Fibroblast of lung (primary cell): ENCODE measurements around the gene WDR48. TPM values are rescaled to one million over a fixed set of nuclear protein-coding genes. Genes with fewer than 3 reads are reported as not detected.

Source experiments
- DNase-seq, 2 donors: peaks; one replicate each; pipeline versions ENCODE4 v3.0.0 to v3.0.0-alpha.2; 2010; ENCODE audit warnings: low read depth in 2 of 2
- H2AFZ ChIP-seq: 2 replicates; pipeline ENCODE4 v1.5.1; 2012; ENCODE audit warnings: low read length, control low read depth, inconsistent platforms
- H3K27ac ChIP-seq: 2 replicates; pipeline ENCODE4 v1.5.1; 2011; ENCODE audit warnings: low read length, control low read depth; ENCODE audit not compliant: insufficient read depth
- H3K27me3 ChIP-seq: 2 replicates; pipeline ENCODE4 v1.5.1; 2011; ENCODE audit warnings: mild to moderate bottlenecking, low read length; ENCODE audit not compliant: control insufficient read depth, insufficient read depth
- H3K36me3 ChIP-seq: 2 replicates; pipeline ENCODE4 v1.5.1; 2011; ENCODE audit warnings: low read length; ENCODE audit not compliant: control insufficient read depth, insufficient read depth
- H3K4me1 ChIP-seq: 2 replicates; pipeline ENCODE4 v1.5.1; 2011; ENCODE audit warnings: low read length; ENCODE audit not compliant: control insufficient read depth, insufficient read depth; ENCODE audit errors: extremely low read depth
- H3K4me2 ChIP-seq: 2 replicates; pipeline ENCODE4 v1.5.1; 2011; ENCODE audit warnings: low read length, control low read depth; ENCODE audit not compliant: insufficient read depth; ENCODE audit errors: extremely low read depth
- H3K4me3 ChIP-seq, 4 experiments: fragments of 200-600 bp in 1 of 4; sonication (generic) in 1 of 4; replicated peaks in 1 of 4; 2 replicates each; pipeline ENCODE4 v1.5.1; 2011 to 2016; ENCODE audit warnings: low read length in 4 of 4, low read depth in 3 of 4, mild to moderate bottlenecking in 3 of 4, control low read depth in 2 of 4, inconsistent platforms in 1 of 4, mixed read lengths in 1 of 4; ENCODE audit not compliant: insufficient read depth in 1 of 4; ENCODE audit errors: control extremely low read depth in 1 of 4
- H3K79me2 ChIP-seq: 2 replicates; pipeline ENCODE4 v1.5.1; 2012; ENCODE audit warnings: mild to moderate bottlenecking, low read length, inconsistent platforms; ENCODE audit not compliant: control insufficient read depth, insufficient read depth
- H3K9ac ChIP-seq: 2 replicates; pipeline ENCODE4 v1.5.1; 2011; ENCODE audit warnings: mild to moderate bottlenecking, low read length, control low read depth; ENCODE audit not compliant: insufficient read depth
- H3K9me3 ChIP-seq: 2 replicates; pipeline ENCODE4 v1.5.1; 2012; ENCODE audit warnings: low read depth, low read length; ENCODE audit not compliant: control insufficient read depth, insufficient read depth
- H4K20me1 ChIP-seq: 2 replicates; pipeline ENCODE4 v1.5.1; 2011; ENCODE audit warnings: low read length; ENCODE audit not compliant: control insufficient read depth, insufficient read depth; ENCODE audit errors: extremely low read depth
- EZH2 ChIP-seq: IDR thresholded peaks from 2 replicates; pipeline ENCODE4 v1.5.1; 2012; ENCODE audit warnings: low read length, control low read depth, mild to moderate bottlenecking; ENCODE audit errors: missing control alignments
- polyA plus RNA-seq, 2 donors: library from polyadenylated mRNA; depleted of rRNA in 1 of 2; stranded (reverse) in 1 of 2; unstranded in 1 of 2; fragments of >200 nt; gene quantifications; 2 replicates each; pipeline ENCODE4 v1.2.1, GENCODE V29; 2011 to 2012; ENCODE audit warnings: missing spikeins in 1 of 2
- total RNA-seq: library from RNA; depleted of rRNA; stranded (reverse); fragments of >200 nt; gene quantifications from 2 replicates; pipeline ENCODE4 v1.2.1, GENCODE V29; 2014
- TF ChIP-seq, protein P1 (sequence below), 2 donors: IDR thresholded peaks in 1 of 2; conservative IDR thresholded peaks in 1 of 2; 1 replicate in 1 of 2; 2 replicates in 1 of 2; pipeline ENCODE4 v1.5.1; 2011 to 2012; ENCODE audit warnings: low read length in 2 of 2, control low read depth in 1 of 2, inconsistent platforms in 1 of 2, low read depth in 1 of 2, mild to moderate bottlenecking in 1 of 2

Gene WDR48
- total and polyA plus RNA-seq, 2 donors (not counting 1 experiment from before 2014, with no cell fraction given): 35.1 to 44.9 TPM

- Histone ChIP-seq H3K79me2 (no peaks in the 10 kb centered on the region), H3K36me3 (no peaks in the 10 kb centered on the region), H3K27me3 (no peaks in the 10 kb centered on the region), H3K27ac (no peak overlapping the region), H2AFZ (no peak overlapping the region), H3K4me1 (no peaks in the 10 kb centered on the region), H3K9ac (no peak overlapping the region), H3K4me2 (no peak overlapping the region), H3K9me3 (no peaks in the 10 kb centered on the region), H4K20me1 (no peaks in the 10 kb centered on the region), H3K4me3 (no peak overlapping the region)
- no peak for DNase-seq
- no peak for TF ChIP-seq EZH2
- TF ChIP-seq, protein P1, sequence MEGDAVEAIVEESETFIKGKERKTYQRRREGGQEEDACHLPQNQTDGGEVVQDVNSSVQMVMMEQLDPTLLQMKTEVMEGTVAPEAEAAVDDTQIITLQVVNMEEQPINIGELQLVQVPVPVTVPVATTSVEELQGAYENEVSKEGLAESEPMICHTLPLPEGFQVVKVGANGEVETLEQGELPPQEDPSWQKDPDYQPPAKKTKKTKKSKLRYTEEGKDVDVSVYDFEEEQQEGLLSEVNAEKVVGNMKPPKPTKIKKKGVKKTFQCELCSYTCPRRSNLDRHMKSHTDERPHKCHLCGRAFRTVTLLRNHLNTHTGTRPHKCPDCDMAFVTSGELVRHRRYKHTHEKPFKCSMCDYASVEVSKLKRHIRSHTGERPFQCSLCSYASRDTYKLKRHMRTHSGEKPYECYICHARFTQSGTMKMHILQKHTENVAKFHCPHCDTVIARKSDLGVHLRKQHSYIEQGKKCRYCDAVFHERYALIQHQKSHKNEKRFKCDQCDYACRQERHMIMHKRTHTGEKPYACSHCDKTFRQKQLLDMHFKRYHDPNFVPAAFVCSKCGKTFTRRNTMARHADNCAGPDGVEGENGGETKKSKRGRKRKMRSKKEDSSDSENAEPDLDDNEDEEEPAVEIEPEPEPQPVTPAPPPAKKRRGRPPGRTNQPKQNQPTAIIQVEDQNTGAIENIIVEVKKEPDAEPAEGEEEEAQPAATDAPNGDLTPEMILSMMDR (conservative IDR thresholded peaks at IDR 0.05 in 1 of 2, IDR thresholded peaks at IDR 0.05 in 1 of 2; ENCODE audit: low read depth in 1 of 2, low read length in 2 of 2): no peak
Observed at GRCh38 chr3:39134305-39134704, 82.5 kb downstream of the WDR48 start.

GRCh38 chr3:39135170-39135805, 83.5 kb downstream of the WDR48 start:
- Histone ChIP-seq H2AFZ (no peak overlapping the region), H4K20me1 (no peaks in the 10 kb centered on the region), H3K27me3 (no peaks in the 10 kb centered on the region), H3K4me1 (no peaks in the 10 kb centered on the region), H3K9me3 (no peaks in the 10 kb centered on the region), H3K4me2 (no peak overlapping the region), H3K79me2 (no peaks in the 10 kb centered on the region), H3K36me3 (no peaks in the 10 kb centered on the region), H3K9ac (no peak overlapping the region), H3K4me3 (no peak overlapping the region), H3K27ac (no peak overlapping the region)
- DNase-seq: no peak
- TF ChIP-seq, protein P1 (conservative IDR thresholded peaks at IDR 0.05 in 1 of 2, IDR thresholded peaks at IDR 0.05 in 1 of 2; ENCODE audit: low read depth in 1 of 2, low read length in 2 of 2): no peak
- no peak for TF ChIP-seq EZH2

DNA sequence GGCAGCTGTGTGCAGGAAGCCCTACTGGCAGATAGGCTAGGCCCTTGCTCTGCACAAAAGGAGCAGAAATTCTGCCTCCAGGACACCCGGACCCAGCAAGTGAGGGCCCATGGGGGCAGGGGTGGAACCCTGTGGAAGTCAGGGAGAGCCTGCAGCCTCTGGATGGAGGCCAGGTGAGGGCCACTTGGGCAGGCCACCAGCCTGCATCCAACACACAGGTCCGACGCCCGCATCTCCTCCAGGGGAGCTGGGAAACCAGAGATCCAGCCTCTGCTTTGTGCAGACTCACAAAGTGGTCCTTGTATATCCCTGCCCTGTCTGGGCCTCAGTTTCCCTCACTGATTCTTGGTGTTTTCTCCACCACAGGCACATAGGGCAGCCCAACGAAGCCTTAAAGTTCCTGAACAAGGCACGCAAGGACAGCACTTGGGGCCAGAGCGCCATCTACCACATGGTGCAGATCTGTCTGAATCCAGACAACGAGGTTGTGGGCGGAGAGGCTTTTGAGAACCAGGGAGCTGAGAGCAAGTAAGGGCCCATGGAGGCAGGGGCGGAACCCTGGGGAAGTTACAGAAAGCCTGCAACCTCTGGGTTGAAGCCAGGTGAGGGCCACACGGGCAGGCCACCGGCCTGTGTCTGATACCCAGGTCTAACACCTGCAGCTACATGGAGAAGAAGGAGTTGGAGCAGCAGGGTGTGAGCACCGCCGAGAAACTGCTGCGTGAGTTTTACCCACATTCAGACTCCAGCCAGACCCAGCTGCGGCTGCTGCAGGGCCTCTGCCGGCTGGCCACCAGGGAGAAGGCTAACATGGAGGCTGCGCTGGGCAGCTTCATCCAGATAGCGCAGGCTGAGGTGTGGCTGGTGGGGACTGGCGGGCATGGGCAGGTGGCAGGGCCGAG, 85.0 kb downstream of the WDR48 start:
- Histone ChIP-seq H3K79me2 (no peaks in the 10 kb centered on the region), H4K20me1 (no peaks in the 10 kb centered on the region), H3K4me2 (no peak overlapping the region), H3K27ac (no peak overlapping the region), H3K4me3 (no peak overlapping the region), H3K36me3 (no peaks in the 10 kb centered on the region), H3K4me1 (no peaks in the 10 kb centered on the region), H3K27me3 (no peaks in the 10 kb centered on the region), H3K9me3 (no peaks in the 10 kb centered on the region), H3K9ac (no peak overlapping the region), H2AFZ (no peak overlapping the region)
- no peak for TF ChIP-seq EZH2
- TF ChIP-seq, protein P1 (conservative IDR thresholded peaks at IDR 0.05 in 1 of 2, IDR thresholded peaks at IDR 0.05 in 1 of 2; ENCODE audit: low read depth in 1 of 2, low read length in 2 of 2): no peak
- no peak for DNase-seq
